ENCODE measurements around the gene ABCB1. TPM values are rescaled to one million over a fixed set of nuclear protein-coding genes. Genes with fewer than 3 reads are reported as not detected.
"Not testable (repeated sequence)": the region's sequence is repeated elsewhere in the genome, so short reads cannot be mapped to it uniquely, and the experiment has no call there.

The ABCB1 gene
- total RNA-seq, 6 experiments from 2014 or later: 29.4 to 68.5 (median 51.0) TPM

DNA sequence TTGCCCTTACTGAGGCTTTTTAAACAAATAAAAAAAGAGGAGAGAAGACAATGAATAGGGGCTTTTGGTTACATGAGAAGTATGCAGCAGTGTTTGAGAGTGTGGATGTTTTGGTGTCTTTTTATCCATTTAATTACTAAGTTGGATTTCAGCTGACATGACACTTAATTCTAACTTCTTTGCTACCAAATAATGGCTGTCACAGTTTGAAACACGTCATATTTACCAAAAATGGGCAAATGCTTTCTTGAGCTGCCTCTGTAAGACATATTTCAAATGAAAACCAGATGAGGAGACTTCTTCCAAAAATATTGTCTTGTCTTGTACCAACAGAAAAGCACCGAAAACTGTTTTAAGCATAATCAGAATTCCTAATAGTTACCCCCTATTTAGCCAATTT, 129.2 kb downstream of the ABCB1 start:
- Histone ChIP-seq H3K27ac (no peak overlapping the region), H3K27me3 (no peaks in the 10 kb centered on the region), H3K36me3 (peaks cover 0 to 3% (median 0%) of the 10 kb centered on the region in 4 donors), H3K4me1 (peaks cover 0 to 13% (median 4%) of the 10 kb centered on the region in 4 donors), H3K9me3 (no peaks in the 10 kb centered on the region), H3K4me3 (no peak overlapping the region)
- DNase-seq: no peak
- whole genome bisulfite sequencing (ENCODE audit: insufficient coverage, low coverage, low lambda C conversion rate, missing lambda C conversion rate): 71% methylated on average over 2 of the region's 2 CpGs
- TF ChIP-seq CTCF (IDR thresholded peaks at IDR 0.05) (no peak), POLR2A (IDR thresholded peaks at IDR 0.05) (no peak)
- intact Hi-C loops (cut with DNase I): no loop called here
- ATAC-seq: no peak

DNA sequence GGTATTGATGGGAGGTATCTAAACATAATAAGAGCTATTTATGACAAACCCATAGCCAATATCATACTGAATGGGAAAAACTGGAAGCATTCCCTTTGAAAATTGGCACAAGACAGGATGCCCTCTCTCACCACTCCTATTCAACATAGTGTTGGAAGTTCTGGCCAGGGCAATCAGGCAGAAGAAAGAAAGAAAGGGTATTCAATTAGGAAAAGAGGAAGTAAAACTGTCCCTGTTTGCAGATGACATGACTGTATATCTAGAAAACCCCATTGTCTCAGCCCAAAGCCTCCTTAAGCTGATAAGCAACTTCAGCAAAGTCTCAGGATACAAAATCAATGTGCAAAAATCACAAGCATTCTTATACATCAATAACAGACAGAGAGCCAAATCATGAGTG, 131.5 kb downstream of the ABCB1 start:
- H3K36me3 ChIP-seq; ATAC-seq; H3K9me3 ChIP-seq; DNase-seq; H3K27me3 ChIP-seq; H3K27ac ChIP-seq; intact Hi-C loops (cut with DNase I); H3K4me3 ChIP-seq: not testable (repeated sequence)
- H3K4me1 ChIP-seq: peaks cover 0 to 32% (median 4%) of the 10 kb centered on the region in 4 donors

DNA sequence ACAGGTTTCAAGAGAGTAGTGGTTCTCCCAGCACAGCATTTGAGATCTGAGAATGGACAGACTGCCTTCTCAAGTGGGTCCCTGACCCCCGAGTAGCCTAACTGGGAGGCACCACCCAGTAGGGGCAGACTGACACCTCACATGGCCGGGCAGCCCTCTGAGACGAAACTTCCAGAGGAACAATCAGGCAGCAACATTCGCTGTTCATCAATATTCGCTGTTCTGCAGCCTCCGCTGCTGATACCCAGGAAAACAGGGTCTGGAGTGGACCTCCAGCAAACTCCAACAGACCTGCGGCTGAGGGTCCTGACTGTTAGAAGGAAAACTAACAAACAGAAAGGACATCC, 135.2 kb downstream of the ABCB1 start:
- ATAC-seq; intact Hi-C loops (cut with DNase I); H3K27me3 ChIP-seq; DNase-seq; H3K9me3 ChIP-seq; H3K4me3 ChIP-seq: not testable (repeated sequence)
- WGBS (ENCODE audit: insufficient coverage, low coverage, low lambda C conversion rate, missing lambda C conversion rate): 30% methylated on average over 2 of the region's 7 CpGs
- H3K4me1 ChIP-seq: peaks cover 0 to 29% (median 5%) of the 10 kb centered on the region in 4 donors
- H3K27ac ChIP-seq: peak overlapping the region in 2 of 3 donors; percentile 43 to 66
- H3K36me3 ChIP-seq: peaks cover 0 to 13% (median 3%) of the 10 kb centered on the region in 4 donors

DNA sequence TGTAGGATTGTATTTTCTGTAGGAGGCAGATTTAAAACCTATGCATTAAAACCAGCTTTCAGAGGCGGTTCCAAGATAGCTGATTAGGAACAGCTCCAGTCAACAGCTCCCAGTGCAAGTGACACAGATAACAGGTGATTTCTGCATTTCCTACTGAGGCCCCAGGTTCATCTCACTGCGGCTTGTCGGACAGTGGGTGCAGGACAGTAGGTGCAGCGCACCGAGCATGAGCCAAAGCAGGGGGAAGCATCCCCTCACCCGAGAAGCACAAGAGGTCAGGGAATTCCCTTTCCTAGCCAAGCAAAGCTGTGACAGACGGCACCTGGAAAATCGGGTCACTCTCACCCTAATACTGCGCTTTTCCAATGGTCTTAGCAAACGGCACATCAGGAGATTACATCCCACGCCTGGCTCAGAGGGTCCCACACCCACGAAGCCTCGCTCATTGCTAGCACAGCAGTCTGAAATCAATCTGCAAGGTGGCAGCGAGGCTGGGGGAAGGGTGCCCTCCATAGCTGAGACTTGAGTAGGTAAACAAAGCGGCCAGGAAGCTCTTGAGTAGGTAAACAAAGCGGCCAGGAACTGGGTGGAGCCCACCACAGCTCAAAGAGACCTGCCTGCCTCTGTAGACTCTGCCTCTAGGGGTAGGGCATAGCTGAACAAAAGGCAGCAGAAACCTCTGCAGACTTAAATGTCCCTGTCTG, 135.7 kb downstream of the ABCB1 start:
- H3K9me3 ChIP-seq; intact Hi-C loops (cut with DNase I); DNase-seq; H3K27me3 ChIP-seq; H3K4me3 ChIP-seq: not testable (repeated sequence)
- WGBS (ENCODE audit: insufficient coverage, low coverage, low lambda C conversion rate, missing lambda C conversion rate): 40% methylated on average over 11 of the region's 16 CpGs
- H3K36me3 ChIP-seq: peaks cover 0 to 13% (median 7%) of the 10 kb centered on the region in 4 donors
- peaks cover 0 to 29% (median 5%) of the 10 kb centered on the region in 4 donors for H3K4me1 ChIP-seq
- H3K27ac ChIP-seq: peak overlapping the region in 2 of 3 donors; percentile 43 to 66
- ATAC-seq: peak; percentile 33 to 68 (median 62)

GRCh38 chr7:87463982-87464381, 136.7 kb downstream of the ABCB1 start:
- TF ChIP-seq CTCF (IDR thresholded peaks at IDR 0.05) (no peak), POLR2A (IDR thresholded peaks at IDR 0.05) (no peak)
- peak; percentile 68 to 87 (median 80) for DNase-seq

GRCh38 chr7:87460444-87460843, 140.2 kb downstream of the ABCB1 start:
- 100% methylated on average over 1 of the region's 3 CpGs for WGBS (ENCODE audit: insufficient coverage, low coverage, low lambda C conversion rate, missing lambda C conversion rate)
- H3K4me3 ChIP-seq: not testable (repeated sequence)

More at GRCh38 chr7:87463982-87464381, 136.7 kb downstream of the ABCB1 start:
- peaks cover 0 to 29% (median 5%) of the 10 kb centered on the region in 4 donors for H3K4me1 ChIP-seq
- WGBS (ENCODE audit: insufficient coverage, low coverage, low lambda C conversion rate, missing lambda C conversion rate): 26% methylated on average over 2 of the region's 2 CpGs
- H3K9me3 ChIP-seq: no peaks in the 10 kb centered on the region
- no peak overlapping the region for H3K4me3 ChIP-seq
- H3K27ac ChIP-seq: peak overlapping the region in 2 of 3 donors; percentile 30 to 66
- no peaks in the 10 kb centered on the region for H3K27me3 ChIP-seq
- intact Hi-C loops (cut with DNase I): no loop called here
- peak; percentile 97 to 100 (median 98) for ATAC-seq
- peaks cover 0 to 13% (median 13%) of the 10 kb centered on the region in 4 donors for H3K36me3 ChIP-seq

More at GRCh38 chr7:87460444-87460843, 140.2 kb downstream of the ABCB1 start:
- H3K27ac ChIP-seq; intact Hi-C loops (cut with DNase I); H3K9me3 ChIP-seq; ATAC-seq; H3K27me3 ChIP-seq; DNase-seq: not testable (repeated sequence)
- Histone ChIP-seq H3K36me3 (peaks cover 0 to 13% (median 13%) of the 10 kb centered on the region in 4 donors), H3K4me1 (peaks cover 0 to 20% (median 4%) of the 10 kb centered on the region in 4 donors)
